Stimulated activated CD4-positive, alpha-beta T cell treated with anti-CD3 and anti-CD28 coated beads, Interleukin-1b, Interleukin-23, amount 100 ng/mL, for 4 hours (primary cell): ENCODE results near the gene SYNGR1.

ENCODE experiments used
- DNase-seq, 2 donors: peaks; one replicate each; pipeline ENCODE4 v3.0.0-alpha.2; 2020; ENCODE audit warnings: low read depth in 2 of 2

The SYNGR1 gene

DNA sequence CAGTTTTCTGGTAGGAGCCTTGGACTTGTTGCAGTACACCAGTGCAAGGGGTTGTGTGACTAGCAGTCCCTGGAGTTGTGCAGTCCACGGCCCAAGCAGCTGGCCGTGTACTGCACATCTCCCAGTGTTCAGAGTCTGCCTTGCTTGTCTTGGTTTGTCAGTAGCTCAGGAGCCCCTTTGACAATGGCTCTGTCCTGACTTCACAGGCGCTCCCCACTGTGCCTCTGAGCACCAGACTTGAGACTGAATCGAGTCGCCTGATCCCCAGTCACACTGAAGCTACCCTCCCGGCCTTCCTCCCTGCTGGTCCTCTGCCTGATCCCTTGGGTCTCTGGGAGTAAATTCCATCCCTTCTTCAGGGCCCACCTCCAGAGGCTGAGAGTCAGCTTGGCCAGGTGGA is 19.4 kb downstream of the SYNGR1 start:
- no peak for DNase-seq

- no peak for DNase-seq
Measured at GRCh38 chr22:39369586-39369985, 19.8 kb downstream of the SYNGR1 start.

DNA sequence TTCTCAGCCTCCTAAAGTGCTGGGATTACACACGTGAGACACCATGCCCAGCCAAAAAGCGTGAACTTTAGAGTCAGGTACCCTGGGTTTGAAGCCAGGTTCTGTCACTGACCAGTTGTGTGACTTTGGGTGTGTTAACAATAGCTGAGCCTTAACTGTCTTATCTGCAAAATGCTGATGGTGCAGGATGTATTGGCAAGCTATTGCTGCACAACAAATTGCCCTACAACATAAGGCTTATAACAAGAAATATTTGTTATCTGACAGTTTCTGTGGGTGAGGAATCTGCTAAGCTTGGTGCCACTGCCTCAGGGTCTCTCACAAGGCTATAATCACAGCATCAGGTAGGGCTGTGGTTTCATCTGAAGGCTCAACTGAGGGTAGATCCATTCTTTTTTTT is 21.9 kb downstream of the SYNGR1 start:
- no peak for DNase-seq

- DNase-seq, result no peak
Measured at GRCh38 chr22:39374191-39374590, 24.4 kb downstream of the SYNGR1 start.

DNA sequence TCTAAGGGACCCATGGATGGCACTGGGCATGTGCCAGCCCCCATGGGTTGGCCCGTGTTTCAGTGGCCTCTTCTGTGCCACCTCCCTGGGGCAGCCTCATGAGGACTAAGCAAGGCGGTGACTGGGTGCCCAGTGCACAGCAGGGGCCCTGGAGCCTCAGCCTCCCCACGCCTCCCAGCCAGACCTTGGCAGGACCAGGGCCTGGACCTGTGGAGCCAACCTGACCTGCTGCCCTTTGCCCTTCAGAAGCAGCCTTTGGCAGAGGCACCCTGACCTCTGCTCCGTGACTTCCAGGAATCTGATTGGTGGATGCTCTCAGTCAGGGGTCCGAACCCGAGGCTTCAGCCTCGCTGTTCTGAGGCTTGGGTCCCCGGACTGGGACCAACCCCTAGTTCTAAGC is 25.0 kb downstream of the SYNGR1 start:
- no peak for DNase-seq

DNA sequence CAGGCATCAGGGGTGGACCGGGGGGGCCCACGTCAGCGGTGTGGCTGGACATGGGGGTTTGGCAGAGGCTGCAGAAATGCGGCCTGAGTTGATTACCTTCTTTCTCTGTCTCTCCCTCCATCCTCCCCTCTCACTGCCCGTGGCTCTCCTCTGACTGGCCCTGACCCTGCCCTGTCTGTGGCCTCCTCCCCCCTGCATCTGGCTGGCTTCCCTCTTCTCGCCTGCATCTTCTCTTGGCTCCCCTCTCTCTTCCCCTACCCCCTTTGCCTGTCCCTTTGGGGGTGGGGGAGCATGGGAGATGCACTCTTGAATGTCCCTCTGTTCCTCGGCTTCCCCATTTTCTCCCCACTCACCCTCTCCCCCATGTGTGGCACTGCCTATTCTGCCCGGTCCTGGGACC is 25.9 kb downstream of the SYNGR1 start:
- DNase-seq, result no peak

DNA sequence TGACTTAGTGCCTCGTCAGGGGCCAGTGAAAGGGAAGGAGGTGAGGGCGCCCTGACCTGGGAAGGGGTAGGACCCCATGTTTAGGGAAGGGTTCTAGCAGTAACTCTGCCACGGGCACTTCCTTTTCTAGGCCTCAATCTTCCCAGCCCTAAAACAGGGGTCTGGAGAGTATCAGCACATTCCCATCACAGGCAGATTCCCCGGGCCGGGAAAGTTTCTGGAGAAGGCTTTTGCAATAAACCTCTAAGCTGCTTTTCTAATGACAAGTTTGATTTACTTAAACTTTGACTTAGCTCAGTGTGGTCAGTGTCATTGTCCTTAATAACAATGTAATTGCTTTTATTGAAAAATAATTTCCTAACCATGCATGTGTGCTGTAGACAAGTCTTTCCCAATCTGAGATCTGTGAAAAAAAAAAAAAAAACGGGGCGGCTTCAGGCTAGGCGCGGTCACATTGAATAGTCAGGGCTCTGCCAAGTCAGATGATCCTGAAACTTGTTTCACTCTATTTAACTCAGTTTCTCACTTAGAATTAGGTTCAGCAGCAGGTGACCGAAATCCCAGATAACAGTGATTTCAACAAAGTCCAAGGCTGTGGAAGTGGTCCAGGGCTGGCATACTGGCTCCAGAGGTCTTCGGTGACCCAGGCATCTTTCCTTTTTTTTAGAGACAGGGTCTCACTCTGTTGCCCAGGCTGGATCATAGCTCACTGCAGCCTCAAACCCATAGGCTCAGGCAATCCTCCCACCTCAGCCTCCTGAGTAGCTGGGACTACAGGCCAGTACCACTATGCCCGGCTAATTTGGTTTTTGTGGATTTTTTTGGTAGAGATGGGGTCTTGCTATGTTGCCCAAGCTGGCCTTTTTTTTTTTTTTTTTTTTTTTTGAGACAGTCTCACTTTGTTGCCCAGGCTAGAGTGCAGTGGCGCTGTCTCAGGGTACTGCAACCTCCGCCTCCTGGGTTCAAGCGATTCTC is 30.3 kb downstream of the SYNGR1 start:
- no peak for DNase-seq

DNA sequence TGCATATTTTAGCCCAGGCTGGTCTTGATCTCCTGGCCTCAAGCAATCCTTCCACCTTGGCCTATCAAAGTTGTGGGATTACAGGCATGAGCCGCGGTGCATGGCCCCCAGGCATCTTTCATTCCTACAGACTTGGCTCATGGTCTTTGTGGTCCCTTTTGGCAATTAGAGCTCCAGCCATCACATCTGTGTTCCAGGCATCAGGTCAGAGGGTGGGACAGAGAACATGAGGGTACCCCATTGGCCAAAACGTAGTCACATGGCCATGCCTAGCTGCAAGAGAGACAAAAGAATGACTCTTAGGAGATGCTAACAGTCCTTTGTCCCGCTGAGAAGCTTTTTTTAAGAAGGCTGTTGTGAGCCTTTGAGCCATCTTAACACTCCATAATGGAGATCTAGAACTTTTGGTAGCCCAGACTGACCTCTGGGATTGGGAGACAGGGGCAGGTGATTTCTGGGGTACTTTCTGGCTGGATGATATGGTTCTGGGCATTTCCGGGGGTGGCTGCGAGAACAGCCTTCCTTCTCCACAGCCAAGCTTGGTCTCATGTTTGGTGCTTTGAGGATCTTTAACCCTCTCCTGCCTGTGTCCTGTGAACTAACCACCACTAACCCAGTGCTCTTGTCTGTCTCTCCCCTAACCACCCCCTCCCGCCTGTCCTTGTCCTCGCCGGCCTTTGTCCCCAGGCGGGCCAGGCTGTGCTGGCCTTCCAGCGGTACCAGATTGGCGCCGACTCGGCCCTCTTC is 31.4 kb downstream of the SYNGR1 start:
- DNase-seq, result no peak

DNA sequence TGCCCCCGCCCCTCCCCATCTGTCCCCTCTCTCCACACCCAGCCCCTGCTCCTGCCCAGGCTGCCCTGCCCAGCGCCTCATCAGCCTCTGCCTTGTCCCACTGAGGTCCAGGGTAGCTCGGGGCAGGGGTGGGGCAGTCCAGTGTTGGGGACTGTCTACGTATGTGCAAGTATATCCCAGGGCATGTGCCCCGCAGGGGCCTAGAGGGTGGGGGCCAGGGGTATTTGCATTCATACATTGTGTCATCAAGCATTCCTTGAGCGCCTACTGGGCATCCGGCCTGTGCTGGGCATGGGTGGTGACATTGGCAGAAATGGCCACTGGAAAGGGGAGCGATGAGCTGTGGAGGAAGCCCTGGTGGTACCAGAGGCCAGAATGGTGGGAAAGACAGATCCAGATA is 32.1 kb downstream of the SYNGR1 start:
- no peak for DNase-seq

GRCh38 chr22:39382410-39382809 is 32.6 kb downstream of the SYNGR1 start:
- no peak for DNase-seq

DNA sequence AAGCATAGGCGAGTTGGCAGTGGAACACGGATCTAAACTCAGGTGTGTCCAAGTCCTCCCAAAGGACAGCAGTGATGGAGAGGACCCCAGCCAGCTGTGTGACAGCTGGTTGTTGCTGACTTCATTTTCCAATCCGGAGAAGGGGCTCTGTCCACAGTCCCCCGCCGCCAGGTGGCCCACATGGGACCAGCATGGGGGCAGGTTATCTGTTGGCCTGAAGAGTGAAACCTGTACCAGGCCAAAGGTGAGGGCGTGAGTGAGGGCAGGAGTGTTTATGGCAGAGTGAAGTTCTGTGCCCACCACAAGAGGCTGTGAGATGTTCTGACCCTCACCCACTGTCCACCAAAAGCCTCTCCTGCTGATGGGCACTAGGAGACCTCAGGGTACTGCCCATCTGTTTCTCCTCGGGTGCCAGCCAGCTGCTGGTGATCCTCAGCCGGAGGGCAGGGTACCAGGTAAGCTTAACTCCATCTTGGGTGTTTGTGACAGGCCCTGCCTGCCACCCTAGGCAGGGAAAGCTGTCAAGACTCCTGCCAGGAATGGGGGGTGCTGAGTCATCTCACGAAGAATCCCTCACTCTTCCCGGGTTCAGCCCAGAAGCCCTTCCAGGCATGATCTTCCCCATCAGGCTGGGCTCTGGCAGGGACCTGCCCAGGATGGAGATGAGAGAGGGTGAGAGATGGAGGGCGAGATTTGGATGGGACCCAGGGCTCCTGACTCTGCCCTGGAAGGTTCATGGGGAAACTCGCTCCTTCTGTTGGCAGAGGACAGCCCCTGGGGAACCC is 34.2 kb downstream of the SYNGR1 start:
- no peak for DNase-seq

DNA sequence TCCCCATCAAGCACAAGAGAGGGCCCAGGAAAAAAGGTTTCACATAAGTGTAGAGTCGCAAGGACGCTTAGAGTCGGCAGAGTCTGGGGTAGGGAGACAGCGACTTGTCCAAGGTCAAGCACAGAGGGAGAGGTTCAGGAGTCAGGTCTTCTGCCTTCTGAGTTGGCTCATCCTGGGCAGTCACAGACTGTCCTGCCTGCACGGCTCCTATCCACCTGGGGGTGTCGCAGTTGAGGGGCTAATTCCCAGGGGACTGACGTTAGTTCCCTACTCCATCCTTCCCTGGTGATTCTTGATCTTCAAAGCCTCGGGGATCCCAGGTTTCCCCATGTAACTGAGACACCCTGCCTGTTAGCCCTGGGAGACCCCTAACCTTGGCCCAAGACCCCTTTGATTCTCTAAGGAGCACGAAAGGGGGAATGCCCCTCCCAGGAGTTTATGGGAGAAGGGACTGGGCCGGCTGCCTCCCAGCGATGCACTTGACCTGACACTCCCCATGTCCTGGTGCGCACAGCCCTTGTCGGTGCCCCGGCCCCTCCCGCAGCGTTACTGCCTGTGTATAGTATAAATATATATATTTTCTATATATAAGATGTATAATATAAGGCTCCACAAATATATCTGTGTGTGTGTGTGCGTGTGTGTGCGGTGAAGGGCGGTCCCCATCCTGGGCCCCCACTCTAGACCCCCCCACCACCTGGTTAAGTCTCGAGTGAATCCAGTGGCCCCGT is 35.1 kb downstream of the SYNGR1 start:
- no peak for DNase-seq

GRCh38 chr22:39388261-39389011 is 38.6 kb downstream of the SYNGR1 start:
- peak; percentile 45 to 63 for DNase-seq

DNA sequence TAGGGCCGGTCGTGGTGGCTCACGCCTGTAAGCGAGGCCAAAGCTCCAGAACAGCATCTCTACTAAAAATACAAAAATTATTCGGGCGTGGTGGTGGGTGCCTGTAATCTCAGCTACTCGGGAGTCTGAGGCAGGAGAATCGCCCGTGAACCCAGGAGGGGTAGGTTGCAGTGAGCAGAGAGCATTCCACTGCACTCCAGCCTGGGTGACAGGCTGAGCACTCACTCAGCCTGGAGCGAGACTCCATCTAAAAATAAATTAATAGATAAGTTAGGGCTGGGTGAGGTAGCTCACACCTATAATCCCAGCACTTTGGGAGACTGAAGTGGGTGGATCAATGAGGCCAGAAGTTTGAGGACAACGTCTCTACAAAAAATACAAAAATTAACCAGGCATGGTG is 39.6 kb downstream of the SYNGR1 start:
- no peak for DNase-seq

- no peak for DNase-seq
Measured at GRCh38 chr22:39392341-39392948, 42.7 kb downstream of the SYNGR1 start.

- DNase-seq, result no peak
Measured at GRCh38 chr22:39395936-39396796, 46.4 kb downstream of the SYNGR1 start.

DNA sequence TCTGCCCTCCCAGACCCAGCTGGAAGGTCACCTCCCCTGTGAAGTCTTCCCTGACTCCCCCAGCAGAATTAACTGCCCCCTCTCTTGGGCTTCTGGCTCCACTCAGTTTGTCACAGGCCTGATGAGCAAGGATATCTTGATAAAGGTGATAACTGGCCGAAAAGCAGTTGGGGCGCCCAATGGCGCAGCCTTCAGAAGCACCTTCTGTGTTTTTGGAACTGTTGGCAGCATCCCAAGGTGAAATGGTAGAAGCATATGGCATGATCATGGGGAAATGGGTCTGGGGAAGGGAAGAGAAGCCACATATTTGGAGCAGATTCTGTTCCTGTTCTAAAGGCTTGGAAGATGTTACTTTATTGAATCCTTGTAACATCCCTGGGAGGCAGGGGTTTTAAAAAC is 47.0 kb downstream of the SYNGR1 start:
- no peak for DNase-seq

DNA sequence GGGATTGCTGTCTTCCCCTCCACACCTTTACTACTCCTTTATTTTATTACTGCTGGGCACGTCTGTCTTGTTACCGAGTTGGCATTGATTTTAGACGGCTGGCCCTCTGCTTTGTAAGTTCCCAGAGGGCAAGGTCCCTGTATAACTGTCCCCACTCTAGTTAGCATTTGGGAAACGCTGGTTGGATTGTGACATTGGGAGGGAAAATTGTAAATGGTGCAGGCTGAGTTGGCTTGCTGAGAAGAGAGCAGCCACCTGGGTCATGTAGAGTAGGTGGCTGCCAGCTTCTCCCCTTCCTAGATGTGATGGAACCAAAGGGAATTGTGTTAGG is 51.5 kb downstream of the SYNGR1 start:
- DNase-seq, result no peak

DNA sequence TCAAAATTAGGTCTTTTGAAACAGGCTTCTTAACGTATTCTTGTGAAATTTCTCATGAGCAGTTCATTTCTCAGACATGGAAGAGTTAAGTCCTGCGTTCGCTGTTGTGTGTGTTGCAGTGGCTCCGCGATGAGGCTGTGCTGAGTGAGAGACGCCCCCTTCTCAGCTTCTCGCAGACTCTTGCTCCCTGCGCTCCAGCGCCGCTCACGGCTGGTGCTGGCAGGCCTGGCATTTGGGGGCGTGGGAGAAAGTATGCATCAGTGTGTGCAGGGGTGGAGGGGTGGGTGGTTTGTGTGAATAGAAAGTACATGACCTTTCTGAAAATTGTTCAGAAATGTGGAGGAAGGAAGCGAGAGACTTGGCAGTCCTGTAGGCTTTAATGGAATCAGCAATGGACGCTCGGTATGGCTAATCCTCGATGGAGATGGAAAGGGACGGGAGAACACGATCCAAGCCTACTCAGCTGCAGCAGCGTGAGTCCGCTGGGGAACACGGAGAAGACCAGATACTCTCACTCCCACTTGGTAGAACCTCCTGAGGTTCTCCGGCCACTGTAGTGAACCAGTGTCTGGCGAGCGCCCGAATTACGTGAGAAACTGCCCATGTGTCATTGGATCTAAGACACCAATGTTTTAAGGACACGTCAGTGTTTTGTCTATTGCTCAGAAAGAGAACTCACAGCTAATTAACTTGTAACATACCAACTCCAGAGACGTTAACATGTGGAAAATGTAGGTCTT is 55.7 kb downstream of the SYNGR1 start:
- DNase-seq, result peak in 1 of 2 donors; percentile 45
